GM23338 (cell line): ENCODE results near the gene VSIG10L2. TPM values are rescaled to one million over a fixed set of nuclear protein-coding genes. Genes with fewer than 3 reads are reported as not detected.
"Not testable (repeated sequence)": the region's sequence is repeated elsewhere in the genome, so short reads cannot be mapped to it uniquely, and the experiment has no call there.

ENCODE experiments used
- ATAC-seq: fragments of 200-7000 bp; cut with Tn5 transposase; 3 replicates; pipeline ENCODE4 v1.9.1; 2020
- DNase-seq: peaks from one replicate; pipeline ENCODE4 v3.0.0-alpha.2; 2015; ENCODE audit warnings: low spot score
- H2AFZ ChIP-seq: fragments of 200-600 bp; sonication (generic); 2 replicates; pipeline ENCODE4 v1.8.0; 2016; ENCODE audit warnings: antibody characterized with exemption, mild to moderate bottlenecking, moderate library complexity
- H3F3A ChIP-seq: fragments of 200-600 bp; sonication (generic); replicated peaks from 2 replicates; pipeline ENCODE4 v1.8.0; 2017; ENCODE audit warnings: antibody characterized with exemption, mixed run types, low read depth
- H3K27ac ChIP-seq: fragments of 200-600 bp; sonication (generic); 2 replicates; pipeline ENCODE4 v1.6.1; 2016; ENCODE audit warnings: low read depth
- H3K27me3 ChIP-seq: fragments of 200-600 bp; sonication (generic); 2 replicates; pipeline ENCODE4 v1.8.0; 2016; ENCODE audit warnings: mild to moderate bottlenecking, mixed run types, moderate library complexity; ENCODE audit not compliant: insufficient read depth
- H3K36me3 ChIP-seq: fragments of 200-600 bp; sonication (generic); 2 replicates; pipeline ENCODE4 v1.8.0; 2016; ENCODE audit warnings: mild to moderate bottlenecking; ENCODE audit not compliant: insufficient read depth
- H3K4me1 ChIP-seq: fragments of 200-600 bp; sonication (generic); 2 replicates; pipeline ENCODE4 v1.8.0; 2016; ENCODE audit warnings: mild to moderate bottlenecking, moderate library complexity; ENCODE audit not compliant: insufficient read depth
- H3K4me2 ChIP-seq: fragments of 200-600 bp; sonication (generic); 2 replicates; pipeline ENCODE4 v1.7.1; 2017; ENCODE audit warnings: mixed run types
- H3K4me3 ChIP-seq: fragments of 200-600 bp; sonication (generic); 2 replicates; pipeline ENCODE4 v1.6.1; 2016; ENCODE audit warnings: mixed run types
- H3K79me2 ChIP-seq: fragments of 200-600 bp; sonication (generic); replicated peaks from 2 replicates; pipeline ENCODE4 v1.8.0; 2017; ENCODE audit warnings: mild to moderate bottlenecking; ENCODE audit not compliant: insufficient read depth
- H3K9me2 ChIP-seq: fragments of 200-600 bp; sonication (generic); 2 replicates; pipeline ENCODE4 v1.8.0; 2017; ENCODE audit not compliant: insufficient read depth
- H4K20me1 ChIP-seq: fragments of 200-600 bp; sonication (generic); replicated peaks from 2 replicates; pipeline ENCODE4 v1.8.0; 2017; ENCODE audit warnings: mild to moderate bottlenecking; ENCODE audit not compliant: insufficient read depth
- H3K27ac Mint-ChIP-seq: 2 replicates; pipeline ENCODE4 v1.8.0; 2020; ENCODE audit warnings: inconsistent platforms, mild to moderate bottlenecking, moderate library complexity, mixed read lengths
- H3K27me3 Mint-ChIP-seq: 3 replicates; pipeline ENCODE4 v1.8.0; 2022; ENCODE audit warnings: low read depth, mild to moderate bottlenecking, moderate library complexity, mixed read lengths, inconsistent platforms; ENCODE audit not compliant: insufficient read depth, poor library complexity
- H3K36me3 Mint-ChIP-seq: 3 replicates; pipeline ENCODE4 v1.8.0; 2021; ENCODE audit warnings: low read depth, mild to moderate bottlenecking, inconsistent platforms, moderate library complexity, mixed read lengths
- H3K4me1 Mint-ChIP-seq: 3 replicates; pipeline ENCODE4 v1.8.0; 2020; ENCODE audit warnings: mild to moderate bottlenecking, inconsistent platforms, mixed read lengths
- H3K4me3 Mint-ChIP-seq: 3 replicates; pipeline ENCODE4 v1.8.0; 2021; ENCODE audit warnings: moderate library complexity, mild to moderate bottlenecking, inconsistent platforms, mixed read lengths
- H3K9me3 Mint-ChIP-seq: 3 replicates; pipeline ENCODE4 v1.8.0; 2020; ENCODE audit warnings: moderate library complexity, mild to moderate bottlenecking, inconsistent platforms, mixed read lengths
- CREB1 ChIP-seq: fragments of 250-450 bp; sonication (Bioruptor Pico); IDR thresholded peaks from 2 replicates; pipeline ENCODE4 v1.5.0; 2020; ENCODE audit warnings: low read depth, mild to moderate bottlenecking, moderate library complexity
- EZH2phosphoT487 ChIP-seq: fragments of 200-600 bp; sonication (generic); IDR thresholded peaks from one replicate; pipeline ENCODE4 v1.8.1; 2018; ENCODE audit warnings: antibody characterized with exemption; ENCODE audit not compliant: unreplicated experiment
- JUNB ChIP-seq: IDR thresholded peaks from one replicate; pipeline ENCODE4 v1.6.1; 2016; ENCODE audit warnings: antibody characterized with exemption; ENCODE audit not compliant: unreplicated experiment
- NANOG ChIP-seq: IDR thresholded peaks from 2 replicates; pipeline ENCODE4 v1.6.1; 2016; ENCODE audit warnings: antibody characterized with exemption, borderline replicate concordance
- POLR2AphosphoS5 ChIP-seq: IDR thresholded peaks from 2 replicates; pipeline ENCODE4 v1.6.1; 2016; ENCODE audit warnings: antibody characterized with exemption, low read depth
- STAT1 ChIP-seq: IDR thresholded peaks from one replicate; pipeline ENCODE4 v1.6.1; 2016; ENCODE audit warnings: antibody characterized with exemption; ENCODE audit not compliant: unreplicated experiment
- polyA plus RNA-seq: library from polyadenylated mRNA; unstranded; fragments of >200 nt; fragmentation: Nextera tagmentation; extraction: Ambion mirVana; gene quantifications from 2 replicates; pipeline ENCODE4 v1.2.1, GENCODE V29; 2016
- total RNA-seq: library from RNA; depleted of rRNA; stranded (reverse); fragments of >200 nt; shearing (Covaris generic); gene quantifications from 2 replicates; pipeline ENCODE4 v1.2.3, GENCODE V29; 2014
- TF ChIP-seq, protein P1 (sequence below), 2 experiments: fragments of 200-600 bp in 1 of 2; sonication (generic) in 1 of 2; conservative IDR thresholded peaks; 2 replicates each; pipeline versions ENCODE4 v1.5.1 to v1.6.1; 2016 to 2017; ENCODE audit warnings: antibody characterized with exemption in 2 of 2, low read depth in 2 of 2, mild to moderate bottlenecking in 2 of 2, moderate library complexity in 1 of 2
- TF ChIP-seq, protein P2 (sequence below): IDR thresholded peaks from 2 replicates; pipeline ENCODE4 v1.6.1; 2016; ENCODE audit warnings: antibody characterized with exemption
- TF ChIP-seq, protein P3 (sequence below): IDR thresholded peaks from one replicate; pipeline ENCODE4 v1.6.1; 2018; ENCODE audit warnings: antibody characterized with exemption; ENCODE audit not compliant: unreplicated experiment

Gene VSIG10L2
- total and polyA plus RNA-seq, 2 experiments from 2014 or later: 0.63 TPM; not detected in 1

DNA sequence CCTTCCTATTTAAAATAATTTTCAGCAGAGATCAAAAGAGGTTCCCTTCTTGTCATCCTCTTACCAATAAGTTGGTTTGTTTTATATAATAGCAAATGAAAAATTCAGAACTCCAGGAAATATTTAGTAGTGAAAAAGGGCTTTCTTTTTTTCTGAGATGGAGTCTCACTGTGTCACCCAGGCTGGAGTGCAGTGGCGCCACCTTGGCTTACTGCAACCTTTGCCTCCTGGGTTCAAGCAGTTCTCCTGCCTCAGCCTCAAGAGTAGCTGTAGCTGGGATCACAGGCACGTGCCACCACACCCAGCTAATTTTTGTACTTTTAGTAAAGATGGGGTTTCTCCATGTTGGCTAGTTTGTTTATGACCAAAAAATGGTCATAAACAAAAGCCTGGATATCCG lies 31.2 kb upstream of the VSIG10L2 start:
- TF ChIP-seq, protein P1, sequence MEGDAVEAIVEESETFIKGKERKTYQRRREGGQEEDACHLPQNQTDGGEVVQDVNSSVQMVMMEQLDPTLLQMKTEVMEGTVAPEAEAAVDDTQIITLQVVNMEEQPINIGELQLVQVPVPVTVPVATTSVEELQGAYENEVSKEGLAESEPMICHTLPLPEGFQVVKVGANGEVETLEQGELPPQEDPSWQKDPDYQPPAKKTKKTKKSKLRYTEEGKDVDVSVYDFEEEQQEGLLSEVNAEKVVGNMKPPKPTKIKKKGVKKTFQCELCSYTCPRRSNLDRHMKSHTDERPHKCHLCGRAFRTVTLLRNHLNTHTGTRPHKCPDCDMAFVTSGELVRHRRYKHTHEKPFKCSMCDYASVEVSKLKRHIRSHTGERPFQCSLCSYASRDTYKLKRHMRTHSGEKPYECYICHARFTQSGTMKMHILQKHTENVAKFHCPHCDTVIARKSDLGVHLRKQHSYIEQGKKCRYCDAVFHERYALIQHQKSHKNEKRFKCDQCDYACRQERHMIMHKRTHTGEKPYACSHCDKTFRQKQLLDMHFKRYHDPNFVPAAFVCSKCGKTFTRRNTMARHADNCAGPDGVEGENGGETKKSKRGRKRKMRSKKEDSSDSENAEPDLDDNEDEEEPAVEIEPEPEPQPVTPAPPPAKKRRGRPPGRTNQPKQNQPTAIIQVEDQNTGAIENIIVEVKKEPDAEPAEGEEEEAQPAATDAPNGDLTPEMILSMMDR (conservative IDR thresholded peaks at IDR 0.05; ENCODE audit: low read depth in 2 of 2): peak; percentile 47 to 61; a peak in 3 of 4 replicates
- H3K4me1 Mint-ChIP-seq, H3F3A ChIP-seq, H3K27me3 ChIP-seq, H3K4me1 ChIP-seq, H3K4me3 Mint-ChIP-seq, ATAC-seq, H4K20me1 ChIP-seq, H3K79me2 ChIP-seq, H3K36me3 ChIP-seq, DNase-seq, H3K27me3 Mint-ChIP-seq, H3K27ac ChIP-seq, H3K4me3 ChIP-seq, H3K27ac Mint-ChIP-seq, H3K4me2 ChIP-seq, H3K36me3 Mint-ChIP-seq, H3K9me3 Mint-ChIP-seq, H2AFZ ChIP-seq, H3K9me2 ChIP-seq: not testable (repeated sequence)

DNA sequence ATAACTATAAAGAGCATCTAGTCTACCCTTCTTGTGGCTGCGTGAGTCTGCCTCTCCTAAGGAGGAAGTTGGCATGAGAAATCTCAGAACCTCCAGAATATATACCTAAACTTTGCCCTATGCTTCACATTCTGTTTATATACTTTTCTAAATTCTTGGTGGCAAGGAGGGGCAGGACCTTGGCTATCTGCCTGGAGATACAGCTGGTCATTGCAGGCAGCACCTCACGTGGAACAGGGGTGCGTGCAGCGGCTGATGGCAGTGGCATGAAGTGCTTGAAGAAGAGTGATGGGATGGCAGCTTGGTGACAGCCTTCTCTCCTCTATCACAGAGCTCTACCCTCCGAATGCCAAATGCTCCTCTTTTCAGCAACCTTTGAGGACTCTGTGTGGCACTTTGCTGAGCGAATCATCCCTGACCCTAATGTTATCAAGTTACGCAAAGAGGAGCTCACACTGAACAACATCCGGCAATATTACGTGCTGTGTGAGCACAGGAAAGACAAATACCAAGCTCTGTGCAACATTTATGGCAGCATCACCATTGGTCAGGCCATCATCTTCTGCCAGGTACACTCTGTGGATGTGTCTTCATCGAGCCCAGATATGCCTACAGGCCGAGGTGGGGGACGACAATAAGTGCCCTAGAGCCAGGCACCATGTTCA lies 29.0 kb upstream of the VSIG10L2 start:
- Histone ChIP-seq H3K4me1 (no peaks in the 10 kb centered on the region), H3K27ac (no peak overlapping the region), H3K36me3 (no peaks in the 10 kb centered on the region), H3K9me2 (no peaks in the 10 kb centered on the region), H3K79me2 (no peaks in the 10 kb centered on the region), H3K4me3 (no peak overlapping the region), H3K4me2 (no peak overlapping the region), H3F3A (no peaks in the 10 kb centered on the region), H4K20me1 (no peaks in the 10 kb centered on the region), H3K27me3 (no peaks in the 10 kb centered on the region), H2AFZ (no peak overlapping the region)
- Mint-ChIP-seq H3K27ac (no peak overlapping the region), H3K4me1 (peaks cover 6% of the 10 kb centered on the region; the same call in 2 of the 3 replicates), H3K9me3 (no peaks in the 10 kb centered on the region), H3K36me3 (peaks cover 3% of the 10 kb centered on the region; the same call in 2 of the 3 replicates), H3K27me3 (no peaks in the 10 kb centered on the region), H3K4me3 (no peak overlapping the region)
- DNase-seq: no peak
- no peak for ATAC-seq
- TF ChIP-seq EZH2phosphoT487 (no peak), NANOG (no peak), CREB1 (CRISPR knock-in tag) (no peak), POLR2AphosphoS5 (no peak), STAT1 (no peak), JUNB (no peak)
- TF ChIP-seq, protein P2, sequence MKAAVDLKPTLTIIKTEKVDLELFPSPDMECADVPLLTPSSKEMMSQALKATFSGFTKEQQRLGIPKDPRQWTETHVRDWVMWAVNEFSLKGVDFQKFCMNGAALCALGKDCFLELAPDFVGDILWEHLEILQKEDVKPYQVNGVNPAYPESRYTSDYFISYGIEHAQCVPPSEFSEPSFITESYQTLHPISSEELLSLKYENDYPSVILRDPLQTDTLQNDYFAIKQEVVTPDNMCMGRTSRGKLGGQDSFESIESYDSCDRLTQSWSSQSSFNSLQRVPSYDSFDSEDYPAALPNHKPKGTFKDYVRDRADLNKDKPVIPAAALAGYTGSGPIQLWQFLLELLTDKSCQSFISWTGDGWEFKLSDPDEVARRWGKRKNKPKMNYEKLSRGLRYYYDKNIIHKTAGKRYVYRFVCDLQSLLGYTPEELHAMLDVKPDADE: no peak
- TF ChIP-seq, protein P3, sequence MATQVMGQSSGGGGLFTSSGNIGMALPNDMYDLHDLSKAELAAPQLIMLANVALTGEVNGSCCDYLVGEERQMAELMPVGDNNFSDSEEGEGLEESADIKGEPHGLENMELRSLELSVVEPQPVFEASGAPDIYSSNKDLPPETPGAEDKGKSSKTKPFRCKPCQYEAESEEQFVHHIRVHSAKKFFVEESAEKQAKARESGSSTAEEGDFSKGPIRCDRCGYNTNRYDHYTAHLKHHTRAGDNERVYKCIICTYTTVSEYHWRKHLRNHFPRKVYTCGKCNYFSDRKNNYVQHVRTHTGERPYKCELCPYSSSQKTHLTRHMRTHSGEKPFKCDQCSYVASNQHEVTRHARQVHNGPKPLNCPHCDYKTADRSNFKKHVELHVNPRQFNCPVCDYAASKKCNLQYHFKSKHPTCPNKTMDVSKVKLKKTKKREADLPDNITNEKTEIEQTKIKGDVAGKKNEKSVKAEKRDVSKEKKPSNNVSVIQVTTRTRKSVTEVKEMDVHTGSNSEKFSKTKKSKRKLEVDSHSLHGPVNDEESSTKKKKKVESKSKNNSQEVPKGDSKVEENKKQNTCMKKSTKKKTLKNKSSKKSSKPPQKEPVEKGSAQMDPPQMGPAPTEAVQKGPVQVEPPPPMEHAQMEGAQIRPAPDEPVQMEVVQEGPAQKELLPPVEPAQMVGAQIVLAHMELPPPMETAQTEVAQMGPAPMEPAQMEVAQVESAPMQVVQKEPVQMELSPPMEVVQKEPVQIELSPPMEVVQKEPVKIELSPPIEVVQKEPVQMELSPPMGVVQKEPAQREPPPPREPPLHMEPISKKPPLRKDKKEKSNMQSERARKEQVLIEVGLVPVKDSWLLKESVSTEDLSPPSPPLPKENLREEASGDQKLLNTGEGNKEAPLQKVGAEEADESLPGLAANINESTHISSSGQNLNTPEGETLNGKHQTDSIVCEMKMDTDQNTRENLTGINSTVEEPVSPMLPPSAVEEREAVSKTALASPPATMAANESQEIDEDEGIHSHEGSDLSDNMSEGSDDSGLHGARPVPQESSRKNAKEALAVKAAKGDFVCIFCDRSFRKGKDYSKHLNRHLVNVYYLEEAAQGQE: no peak
